Chondrocyte (in vitro differentiated cells): Measurements from ENCODE around the gene SLC4A5. TPM values are rescaled to one million over a fixed set of nuclear protein-coding genes. Genes with fewer than 3 reads are reported as not detected.

ENCODE experiments used
- DNase-seq: peaks from one replicate; pipeline ENCODE4 v3.0.0; 2021; ENCODE audit warnings: mixed read lengths, low spot score
- H3K27ac Mint-ChIP-seq: one replicate; pipeline ENCODE4 v1.8.0; 2021; ENCODE audit warnings: mild to moderate bottlenecking, moderate library complexity, mixed read lengths; ENCODE audit not compliant: unreplicated experiment
- H3K27me3 Mint-ChIP-seq: 2 replicates; pipeline ENCODE4 v1.8.0; 2021; ENCODE audit warnings: low read depth, mixed read lengths
- H3K36me3 Mint-ChIP-seq: 2 replicates; pipeline ENCODE4 v1.8.0; 2021; ENCODE audit warnings: low read depth, mixed read lengths
- H3K4me1 Mint-ChIP-seq: 2 replicates; pipeline ENCODE4 v1.8.0; 2021; ENCODE audit warnings: low read depth, mild to moderate bottlenecking, mixed read lengths
- H3K4me3 Mint-ChIP-seq: one replicate; pipeline ENCODE4 v1.8.0; 2021; ENCODE audit warnings: mild to moderate bottlenecking, moderate library complexity, mixed read lengths; ENCODE audit not compliant: unreplicated experiment
- H3K9me3 Mint-ChIP-seq: 2 replicates; pipeline ENCODE4 v1.8.0; 2021; ENCODE audit warnings: low read depth, mixed read lengths
- CTCF ChIP-seq: fragments of 200-600 bp; sonication (generic); IDR thresholded peaks from 2 replicates; pipeline ENCODE4 v1.5.0; 2021; ENCODE audit warnings: antibody characterized with exemption, mild to moderate bottlenecking, moderate library complexity
- total RNA-seq: library from RNA; stranded (reverse); gene quantifications from 3 replicates; pipeline ENCODE4 v1.2.1, GENCODE V29; 2021

Gene SLC4A5
- total RNA-seq, 1 donor from 2014 or later: 0.65 TPM

- Mint-ChIP-seq H3K27ac (no peak overlapping the region), H3K4me1 (no peaks in the 10 kb centered on the region), H3K9me3 (no peaks in the 10 kb centered on the region), H3K4me3 (peak overlapping the region; percentile 89), H3K27me3 (peaks cover 3% of the 10 kb centered on the region), H3K36me3 (no peaks in the 10 kb centered on the region)
- no peak for TF ChIP-seq CTCF
- DNase-seq: no peak
Observed at GRCh38 chr2:74390606-74391005, 47.4 kb upstream of the SLC4A5 start.

- no peak for TF ChIP-seq CTCF
- H3K4me3 Mint-ChIP-seq: no peak overlapping the region
- no peaks in the 10 kb centered on the region for H3K9me3 Mint-ChIP-seq
- no peaks in the 10 kb centered on the region for H3K27me3 Mint-ChIP-seq
- no peak overlapping the region for H3K27ac Mint-ChIP-seq
- H3K36me3 Mint-ChIP-seq: no peaks in the 10 kb centered on the region
- peaks cover 2% of the 10 kb centered on the region for H3K4me1 Mint-ChIP-seq
- DNase-seq: no peak
Observed at GRCh38 chr2:74387346-74387745, 44.1 kb upstream of the SLC4A5 start.

- no peaks in the 10 kb centered on the region for H3K27me3 Mint-ChIP-seq
- no peak for TF ChIP-seq CTCF
- H3K4me3 Mint-ChIP-seq: no peak overlapping the region
- H3K27ac Mint-ChIP-seq: no peak overlapping the region
- no peaks in the 10 kb centered on the region for H3K9me3 Mint-ChIP-seq
- no peaks in the 10 kb centered on the region for H3K36me3 Mint-ChIP-seq
- peaks cover 16% of the 10 kb centered on the region for H3K4me1 Mint-ChIP-seq
- no peak for DNase-seq
Observed at GRCh38 chr2:74385396-74385795, 42.2 kb upstream of the SLC4A5 start.

GRCh38 chr2:74384051-74384450 is 40.8 kb upstream of the SLC4A5 start:
- no peak overlapping the region for H3K27ac Mint-ChIP-seq
- H3K9me3 Mint-ChIP-seq: no peaks in the 10 kb centered on the region
- no peak for DNase-seq
- peaks cover 29% of the 10 kb centered on the region for H3K4me1 Mint-ChIP-seq
- H3K27me3 Mint-ChIP-seq: no peaks in the 10 kb centered on the region
- H3K4me3 Mint-ChIP-seq: no peak overlapping the region
- TF ChIP-seq CTCF: no peak
- H3K36me3 Mint-ChIP-seq: no peaks in the 10 kb centered on the region

GRCh38 chr2:74383254-74383653 is 40.0 kb upstream of the SLC4A5 start:
- DNase-seq: no peak
- no peaks in the 10 kb centered on the region for H3K27me3 Mint-ChIP-seq
- H3K9me3 Mint-ChIP-seq: no peaks in the 10 kb centered on the region
- TF ChIP-seq CTCF: no peak
- no peaks in the 10 kb centered on the region for H3K36me3 Mint-ChIP-seq
- H3K4me1 Mint-ChIP-seq: peaks cover 34% of the 10 kb centered on the region
- H3K4me3 Mint-ChIP-seq: peak overlapping the region; percentile 34
- no peak overlapping the region for H3K27ac Mint-ChIP-seq
